H1 (cell line): Measurements from ENCODE around the gene RXRA. TPM values are rescaled to one million over a fixed set of nuclear protein-coding genes. Genes with fewer than 3 reads are reported as not detected.

Source experiments
- CTCF ChIA-PET: fragments of 300-600 bp; sonication (Branson Sonifier 250); formaldehyde crosslinking; loops from one replicate; lab custom pipeline; 2021; ENCODE audit not compliant: partially characterized antibody; lab: Charles Lee
- POLR2A ChIA-PET: fragments of 300-600 bp; sonication (Branson Sonifier 250); formaldehyde crosslinking; loops from one replicate; lab custom pipeline; 2021; ENCODE audit warnings: inconsistent platforms; ENCODE audit not compliant: partially characterized antibody; lab: Charles Lee
- DNase-seq, 2 experiments: peaks; one replicate each; pipeline versions ENCODE4 v3.0.0 to v3.0.0-alpha.2; 2010 to 2022; ENCODE audit warnings: low spot score in 2 of 2, low read depth in 1 of 2, mixed read lengths in 1 of 2
- FAIRE-seq: peaks from 2 replicates; lab custom pipeline; 2011; peaks lifted over from hg19 to GRCh38; lab: Jason Lieb, UNC
- H2AFZ ChIP-seq: 2 replicates; pipeline ENCODE4 v1.8.1; 2012; ENCODE audit warnings: low read length, inconsistent platforms
- H2AK5ac ChIP-seq: 2 replicates; pipeline ENCODE4 v1.6.1; 2013; ENCODE audit warnings: low read depth, low read length
- H2BK120ac ChIP-seq: replicated peaks from 2 replicates; pipeline ENCODE3; 2013; ENCODE audit warnings: low read depth, low read length, inconsistent platforms
- H2BK12ac ChIP-seq: 2 replicates; pipeline ENCODE4 v1.6.1; 2013; ENCODE audit warnings: low read depth, low read length
- H2BK15ac ChIP-seq: 2 replicates; pipeline ENCODE4 v1.6.1; 2013; ENCODE audit warnings: low read length
- H2BK20ac ChIP-seq: 2 replicates; pipeline ENCODE4 v1.6.1; 2013; ENCODE audit warnings: low read length
- H2BK5ac ChIP-seq: 2 replicates; pipeline ENCODE4 v1.6.1; 2013; ENCODE audit warnings: low read depth, low read length
- H3K14ac ChIP-seq: 2 replicates; pipeline ENCODE4 v1.6.1; 2013; ENCODE audit warnings: inconsistent platforms; ENCODE audit not compliant: insufficient read length
- H3K18ac ChIP-seq: 2 replicates; pipeline ENCODE4 v1.6.1; 2013; ENCODE audit warnings: low read length; ENCODE audit errors: extremely low read depth
- H3K23ac ChIP-seq: 2 replicates; pipeline ENCODE4 v1.6.1; 2013; ENCODE audit warnings: inconsistent platforms; ENCODE audit not compliant: insufficient read length
- H3K23me2 ChIP-seq: 2 replicates; pipeline ENCODE4 v1.6.1; 2013; ENCODE audit warnings: low read depth, low read length
- H3K27ac ChIP-seq: 2 replicates; pipeline ENCODE4 v1.6.1; 2011; ENCODE audit warnings: low read depth, low read length, inconsistent platforms
- H3K27me3 ChIP-seq, 4 experiments: replicated peaks in 1 of 4; 1 replicate in 1 of 4; 2 replicates in 3 of 4; pipeline versions ENCODE4 v1.6.1 to v1.8.1; 2011 to 2013; ENCODE audit warnings: low read length in 3 of 4, mild to moderate bottlenecking in 3 of 4, inconsistent platforms in 2 of 4, mixed read lengths in 2 of 4, moderate library complexity in 1 of 4; ENCODE audit not compliant: control insufficient read depth in 3 of 4, insufficient read depth in 3 of 4; ENCODE audit errors: extremely low read depth in 1 of 4
- H3K36me3 ChIP-seq, 4 experiments: 2 replicates each; pipeline versions ENCODE4 v1.6.1 to v1.8.1; 2011 to 2013; ENCODE audit warnings: mild to moderate bottlenecking in 4 of 4, low read length in 3 of 4, moderate library complexity in 2 of 4, control low read depth in 1 of 4, inconsistent platforms in 1 of 4; ENCODE audit not compliant: insufficient read depth in 4 of 4, control insufficient read depth in 2 of 4
- H3K4ac ChIP-seq: replicated peaks from 2 replicates; pipeline ENCODE3; 2013; ENCODE audit warnings: low read length, low read depth, mixed read lengths, inconsistent platforms; ENCODE audit not compliant: insufficient read length
- H3K4me1 ChIP-seq, 4 experiments: replicated peaks in 1 of 4; 1 replicate in 1 of 4; 2 replicates in 3 of 4; pipeline versions ENCODE4 v1.6.1 to v1.8.1; 2011 to 2013; ENCODE audit warnings: low read length in 3 of 4, inconsistent platforms in 2 of 4, mixed read lengths in 1 of 4; ENCODE audit not compliant: insufficient read depth in 4 of 4, control insufficient read depth in 3 of 4
- H3K4me2 ChIP-seq, 2 experiments: 2 replicates each; pipeline versions ENCODE4 v1.6.1 to v1.8.1; 2011 to 2013; ENCODE audit warnings: low read depth in 2 of 2, low read length in 2 of 2, control low read depth in 1 of 2, inconsistent platforms in 1 of 2, mild to moderate bottlenecking in 1 of 2; ENCODE audit not compliant: insufficient read depth in 1 of 2
- H3K4me3 ChIP-seq, 4 experiments: fragments of 200-600, 300-600 bp in 1 of 4; sonication (generic), shearing (Covaris generic), sonication (Bioruptor Twin) in 1 of 4; 2 replicates each; pipeline versions ENCODE4 v1.5.1 to v1.8.1; 2011 to 2016; ENCODE audit warnings: low read length in 4 of 4, low read depth in 3 of 4, control low read depth in 2 of 4, inconsistent platforms in 2 of 4, mild to moderate bottlenecking in 2 of 4, mixed read lengths in 1 of 4, moderate library complexity in 1 of 4; ENCODE audit not compliant: insufficient read depth in 2 of 4; ENCODE audit errors: extremely low read depth in 1 of 4
- H3K56ac ChIP-seq: replicated peaks from 2 replicates; pipeline ENCODE3; 2013; ENCODE audit warnings: low read depth, mild to moderate bottlenecking, mixed read lengths, low read length, inconsistent platforms; ENCODE audit not compliant: insufficient read length
- H3K79me1 ChIP-seq: 2 replicates; pipeline ENCODE4 v1.6.1; 2013; ENCODE audit warnings: low read depth, low read length, control low read depth
- H3K79me2 ChIP-seq, 2 experiments: 2 replicates each; pipeline versions ENCODE4 v1.6.1 to v1.8.1; 2012 to 2013; ENCODE audit warnings: low read length in 2 of 2, mild to moderate bottlenecking in 2 of 2, inconsistent platforms in 1 of 2; ENCODE audit not compliant: insufficient read depth in 2 of 2, control insufficient read depth in 1 of 2
- H3K9ac ChIP-seq, 4 experiments: replicated peaks in 1 of 4; 1 replicate in 1 of 4; 2 replicates in 3 of 4; pipeline versions ENCODE4 v1.6.1 to v1.8.1; 2011 to 2013; ENCODE audit warnings: low read depth in 3 of 4, low read length in 3 of 4, control low read depth in 2 of 4, mild to moderate bottlenecking in 2 of 4, moderate library complexity in 2 of 4, inconsistent platforms in 1 of 4; ENCODE audit errors: extremely low read depth in 1 of 4
- H3K9me3 ChIP-seq, 2 experiments: 2 replicates each; pipeline versions ENCODE4 v1.6.1 to v1.8.1; 2012 to 2013; ENCODE audit warnings: mild to moderate bottlenecking in 2 of 2, moderate library complexity in 2 of 2, control low read depth in 1 of 2, inconsistent platforms in 1 of 2, low read depth in 1 of 2, low read length in 1 of 2, mixed read lengths in 1 of 2; ENCODE audit not compliant: insufficient read depth in 2 of 2
- H4K20me1 ChIP-seq, 2 experiments: replicated peaks in 1 of 2; 2 replicates each; pipeline versions ENCODE3 to v1.8.1; 2011 to 2013; ENCODE audit warnings: inconsistent platforms in 2 of 2, low read length in 2 of 2, mild to moderate bottlenecking in 1 of 2; ENCODE audit not compliant: insufficient read depth in 2 of 2, control insufficient read depth in 1 of 2
- H4K5ac ChIP-seq: 2 replicates; pipeline ENCODE4 v1.6.1; 2013; ENCODE audit warnings: low read length, low read depth, mixed read lengths, inconsistent platforms; ENCODE audit not compliant: insufficient read length
- H4K8ac ChIP-seq: 2 replicates; pipeline ENCODE4 v1.8.0; 2013; ENCODE audit warnings: mild to moderate bottlenecking, moderate library complexity, low read length, inconsistent platforms; ENCODE audit not compliant: insufficient read depth; ENCODE audit errors: extremely low read depth
- H4K91ac ChIP-seq: replicated peaks from 2 replicates; pipeline ENCODE3; 2013; ENCODE audit warnings: low read length, mixed read lengths, inconsistent platforms; ENCODE audit not compliant: insufficient read length
- ASH2L ChIP-seq: fragments of 200-600, 300-600 bp; sonication (generic); IDR thresholded peaks from one replicate; pipeline ENCODE4 v1.7.1; 2017; ENCODE audit warnings: low read length
- CBX5 ChIP-seq: fragments of 300-800, 300-1000 bp; sonication (generic); IDR thresholded peaks from 2 replicates; pipeline ENCODE4 v1.7.1; 2016; ENCODE audit warnings: antibody characterized with exemption, low read length, low read depth
- EZH2 ChIP-seq: fragments of 200-600 bp; sonication (generic); IDR thresholded peaks from 2 replicates; pipeline ENCODE4 v1.7.1; 2012; ENCODE audit warnings: low read depth, mild to moderate bottlenecking, moderate library complexity, low read length, inconsistent platforms; ENCODE audit not compliant: severe bottlenecking
- GTF2F1 ChIP-seq: IDR thresholded peaks from 2 replicates; pipeline ENCODE4 v1.6.1; 2012; ENCODE audit warnings: low read depth, low read length, improper control_type of control experiment, borderline replicate concordance
- JUND ChIP-seq: IDR thresholded peaks from 2 replicates; pipeline ENCODE4 v1.6.1; 2011; ENCODE audit warnings: mild to moderate bottlenecking, improper control_type of control experiment, low read length
- KDM4A ChIP-seq: IDR thresholded peaks from one replicate; pipeline ENCODE4 v1.7.1; 2012; ENCODE audit warnings: low read depth, mild to moderate bottlenecking, moderate library complexity, low read length, inconsistent platforms; ENCODE audit not compliant: severe bottlenecking
- NANOG ChIP-seq: IDR thresholded peaks from 2 replicates; pipeline ENCODE4 v1.6.1; 2011; ENCODE audit warnings: low read length, low read depth, mild to moderate bottlenecking, inconsistent platforms; ENCODE audit not compliant: insufficient read depth, poor library complexity, severe bottlenecking
- POLR2A ChIP-seq, 2 experiments: IDR thresholded peaks; 1 replicate in 1 of 2; 2 replicates in 1 of 2; pipeline ENCODE4 v1.6.1; 2011; ENCODE audit warnings: low read depth in 2 of 2, low read length in 2 of 2, mild to moderate bottlenecking in 2 of 2; ENCODE audit errors: control extremely low read depth in 1 of 2
- SP2 ChIP-seq: IDR thresholded peaks from 2 replicates; pipeline ENCODE4 v1.6.1; 2012; ENCODE audit warnings: mild to moderate bottlenecking, low read length, inconsistent platforms
- SP4 ChIP-seq: IDR thresholded peaks from 2 replicates; pipeline ENCODE4 v1.6.1; 2012; ENCODE audit warnings: low read length, inconsistent platforms
- SUZ12 ChIP-seq: fragments of 200-600 bp; sonication (generic); IDR thresholded peaks from 2 replicates; pipeline ENCODE4 v1.6.1; 2012; ENCODE audit warnings: mild to moderate bottlenecking, inconsistent platforms, low read length, moderate library complexity, mixed read lengths
- TAF1 ChIP-seq: IDR thresholded peaks from 2 replicates; pipeline ENCODE4 v1.6.1; 2011; ENCODE audit warnings: mild to moderate bottlenecking, low read depth, low read length
- TBP ChIP-seq: IDR thresholded peaks from 2 replicates; pipeline ENCODE4 v1.6.1; 2011; ENCODE audit warnings: low read depth, low read length, improper control_type of control experiment
- ZNF274 ChIP-seq: IDR thresholded peaks from 2 replicates; pipeline ENCODE4 v1.7.0; 2012; ENCODE audit warnings: low read length, borderline replicate concordance; ENCODE audit errors: extremely low read depth
- WGBS, 2 experiments: shearing (Covaris generic) in 1 of 2; methylation state at CpG; one replicate each; pipeline versions ENCODE4 v1.1.6 to v1.1.7; 2013 to 2015; ENCODE audit warnings: low lambda C conversion rate in 2 of 2, mixed read lengths in 2 of 2, inconsistent platforms in 1 of 2, low coverage in 1 of 2, missing lambda C conversion rate in 1 of 2; ENCODE audit not compliant: insufficient replicate concordance in 2 of 2, insufficient coverage in 1 of 2, insufficient read length in 1 of 2; ENCODE audit errors: extremely low coverage in 1 of 2, missing lambda C conversion rate in 1 of 2; 5-methylcytosine and 5-hydroxymethylcytosine counted together
- polyA plus RNA-seq, 7 experiments: library from polyadenylated mRNA; depleted of rRNA in 3 of 7; stranded (reverse) in 5 of 7; unstranded in 2 of 7; fragments of >200 nt in 5 of 7; fragments of 200-250 nt in 2 of 7; gene quantifications; 1 replicate in 5 of 7; 2 replicates in 1 of 7; 4 replicates in 1 of 7; pipeline versions ENCODE4 v1.2.1 to v1.2.3, GENCODE V29; 2011 to 2013; ENCODE audit warnings: missing spikeins in 2 of 7, mixed read lengths in 2 of 7
- total RNA-seq: library from RNA; stranded (reverse); fragmentation: NEBNext Ultra II Directional; extraction: Animal tissue kit (Norgen Biotek cat#: 25700); gene quantifications from 2 replicates; pipeline ENCODE4 v1.2.1, GENCODE V29; 2021

Gene RXRA
- total and polyA plus RNA-seq, 2 of the 8 experiments (the other 6 are each of a cell fraction or from before 2014, with no cell fraction given), result 9.8 to 29.4 TPM

GRCh38 chr9:134426436-134426835 is 100.2 kb downstream of the RXRA start:
- Histone ChIP-seq H3K4ac (no peak overlapping the region), H3K4me3 (no peak overlapping the region), H3K36me3 (peaks cover 0 to 2% (median 0%) of the 10 kb centered on the region in 4 experiments; a peak in 3 of 8 replicates), H4K91ac (no peak overlapping the region), H2AFZ (no peak overlapping the region), H4K20me1 (no peaks in the 10 kb centered on the region), H2BK5ac (no peak overlapping the region), H3K4me1 (no peaks in the 10 kb centered on the region; a peak in 1 of 7 replicates), H3K27ac (no peak overlapping the region; the same call in 1 of the 2 replicates), H3K18ac (no peak overlapping the region), H3K79me1 (no peaks in the 10 kb centered on the region), H2BK20ac (no peak overlapping the region), H3K56ac (no peak overlapping the region), H3K4me2 (no peak overlapping the region), H4K5ac (no peak overlapping the region), H3K14ac (no peak overlapping the region), H2AK5ac (no peak overlapping the region), H2BK15ac (no peak overlapping the region), H2BK12ac (no peak overlapping the region), H3K27me3 (no peaks in the 10 kb centered on the region), H2BK120ac (no peak overlapping the region), H3K9me3 (no peaks in the 10 kb centered on the region), H3K79me2 (no peaks in the 10 kb centered on the region), H3K23me2 (no peaks in the 10 kb centered on the region), H3K9ac (no peak overlapping the region), H3K23ac (no peak overlapping the region), H4K8ac (peak overlapping the region; percentile 14; the same call in 1 of the 2 replicates)
- WGBS, 2 experiments, result 93% methylated on average over 12 of the region's 15 CpGs; no CpG with 5 or more reads in 1 of the 2 experiments
- DNase-seq, result no peak
- no peak for FAIRE-seq
- ChIA-PET POLR2A (no interaction called here), CTCF (interaction anchor here (0.6 to 1.5 kb wide), 2 partner anchors 12 to 72 kb away, joined by 3 to 4 read pairs; no protein-coding TSS in a partner anchor)
- TF ChIP-seq KDM4A (no peak), NANOG (no peak), POLR2A (IDR thresholded peaks at IDR 0.05; ENCODE audit: control extremely low read depth in 1 of 2, low read depth in 2 of 2, low read length in 2 of 2) (no peak), JUND (no peak), TAF1 (no peak), ASH2L (no peak), EZH2 (no peak), SUZ12 (no peak), SP4 (no peak), TBP (no peak), ZNF274 (no peak), GTF2F1 (no peak), CBX5 (no peak), SP2 (no peak)
